MV-4-11 (cell line): Measurements from ENCODE around the gene SNTB2.

Source experiments
- DNase-seq: peaks from one replicate; lab custom pipeline; 2025; lab: John Stamatoyannopoulos, UW

The SNTB2 gene

GRCh38 chr16:69319826-69320739 lies 133.1 kb downstream of the SNTB2 start:
- DNase-seq: no peak

GRCh38 chr16:69320740-69321073 lies 133.7 kb downstream of the SNTB2 start:
- no peak for DNase-seq

GRCh38 chr16:69321080-69321479 lies 134.1 kb downstream of the SNTB2 start:
- DNase-seq: no peak

GRCh38 chr16:69322343-69322742 lies 135.4 kb downstream of the SNTB2 start:
- no peak for DNase-seq

GRCh38 chr16:69323415-69323814 lies 136.5 kb downstream of the SNTB2 start:
- no peak for DNase-seq

GRCh38 chr16:69324013-69324531 lies 137.1 kb downstream of the SNTB2 start:
- peak; percentile 10 for DNase-seq

GRCh38 chr16:69324585-69325253 lies 137.8 kb downstream of the SNTB2 start:
- DNase-seq: no peak

GRCh38 chr16:69325784-69326171 lies 138.8 kb downstream of the SNTB2 start:
- no peak for DNase-seq

GRCh38 chr16:69326172-69326873 lies 139.4 kb downstream of the SNTB2 start:
- no peak for DNase-seq

- DNase-seq: no peak
These were observed 140.8 kb downstream of the SNTB2 start for GRCh38 chr16:69327585-69328310.

- no peak for DNase-seq
These were observed 141.9 kb downstream of the SNTB2 start for GRCh38 chr16:69328854-69329316.

- no peak for DNase-seq
These were observed 142.7 kb downstream of the SNTB2 start for GRCh38 chr16:69329369-69330285.

- peak; percentile 86 for DNase-seq
These were observed 143.5 kb downstream of the SNTB2 start, which contains the start of gene PDF for GRCh38 chr16:69330286-69331109. Gene PDF, minus strand, starts transcription at chr16:69330588. Its CDS starts 18 bp downstream, at chr16:69330570.

- no peak for DNase-seq
These were observed 147.7 kb downstream of the SNTB2 start for GRCh38 chr16:69334696-69335095.

- DNase-seq: no peak
These were observed 151.8 kb downstream of the SNTB2 start for GRCh38 chr16:69338557-69339288.

GRCh38 chr16:69339289-69340094 lies 152.5 kb downstream of the SNTB2 start, which contains the start of the genes COG8 and NIP7:
Gene COG8, minus strand, starts transcription at chr16:69339564. Its CDS starts 12 bp downstream, at chr16:69339552.
Gene NIP7, plus strand, starts transcription at chr16:69339772. Its CDS starts 58 bp downstream, at chr16:69339830.
- DNase-seq: peak; percentile 99

GRCh38 chr16:69340095-69340644 lies 153.2 kb downstream of the SNTB2 start:
- no peak for DNase-seq
